HepG2 (cell line): ENCODE measurements around the gene S100A6. TPM values are rescaled to one million over a fixed set of nuclear protein-coding genes. Genes with fewer than 3 reads are reported as not detected.
A peak's percentile ranks its signal among the peaks of the same experiment; 100 is the strongest.

Experiments used
- ATAC-seq: fragments of 200-7000 bp; cut with Tn5 transposase; 3 replicates; pipeline ENCODE4 v1.9.1; 2020; ENCODE audit warnings: mild to moderate bottlenecking, moderate library complexity
- BruUV-seq: library from RNA; stranded (reverse); fragments of 400-500 nt; replicated peaks from 2 replicates; lab custom pipeline; 2021; lab: Mats Ljungman, UMichigan
- CTCF ChIA-PET: fragments of 300-600 bp; formaldehyde crosslinking; extraction: SDS; loops from one replicate; lab custom pipeline; 2021; ENCODE audit warnings: low total read pairs, inconsistent platforms, low intra/inter-chr PET ratio; lab: Yijun Ruan, JAX
- POLR2A ChIA-PET: fragments of 350-600 bp; sonication (Branson Sonifier 250); formaldehyde crosslinking; loops from one replicate; lab custom pipeline; 2020; ENCODE audit warnings: antibody characterized with exemption, inconsistent platforms; lab: Yijun Ruan, JAX
- DNase-seq: peaks from one replicate; pipeline ENCODE4 v3.0.0-alpha.2; 2015; ENCODE audit warnings: low spot score
- FAIRE-seq: peaks from 3 replicates; lab custom pipeline; 2011; peaks lifted over from hg19 to GRCh38; lab: Jason Lieb, UNC
- H2AFZ ChIP-seq: one replicate; pipeline ENCODE4 v1.6.1; 2011; ENCODE audit warnings: low read length, inconsistent platforms
- H3K27ac ChIP-seq: fragments of 300-600 bp; 3 replicates; pipeline ENCODE4 v1.8.0; 2011; ENCODE audit warnings: mixed run types, mild to moderate bottlenecking, mixed read lengths, low read length, inconsistent platforms; ENCODE audit not compliant: insufficient read depth; ENCODE audit errors: extremely low read length
- H3K27me3 ChIP-seq, 2 experiments: fragments of 200-600 bp in 1 of 2; 2 replicates in 1 of 2; 3 replicates in 1 of 2; pipeline versions ENCODE4 v1.6.0 to v1.8.0; 2011; ENCODE audit warnings: low read length in 2 of 2, mild to moderate bottlenecking in 2 of 2, moderate library complexity in 2 of 2, inconsistent platforms in 1 of 2; ENCODE audit not compliant: insufficient read depth in 2 of 2, control insufficient read depth in 1 of 2
- H3K36me3 ChIP-seq, 2 experiments: fragments of 200-600 bp in 1 of 2; replicated peaks in 1 of 2; 2 replicates in 1 of 2; 3 replicates in 1 of 2; pipeline versions ENCODE4 v1.5.1 to v1.8.0; 2011; ENCODE audit warnings: low read length in 2 of 2, inconsistent platforms in 1 of 2; ENCODE audit not compliant: insufficient read depth in 2 of 2, control insufficient read depth in 1 of 2
- H3K4me1 ChIP-seq: 2 replicates; pipeline ENCODE4 v1.5.1; 2012; ENCODE audit warnings: low read length, inconsistent platforms; ENCODE audit not compliant: insufficient read depth
- H3K4me2 ChIP-seq: 2 replicates; pipeline ENCODE4 v1.6.0; 2011; ENCODE audit warnings: low read depth, low read length, inconsistent platforms
- H3K4me3 ChIP-seq, 3 experiments: fragments of 200-600 bp in 1 of 3; sonication (generic), shearing (Covaris generic) in 1 of 3; replicated peaks in 1 of 3; 2 replicates each; pipeline ENCODE4 v1.5.1; 2011 to 2016; ENCODE audit warnings: low read length in 3 of 3, inconsistent platforms in 2 of 3, low read depth in 2 of 3, mild to moderate bottlenecking in 2 of 3, control low read depth in 1 of 3, mixed read lengths in 1 of 3; ENCODE audit not compliant: insufficient read depth in 1 of 3
- H3K79me2 ChIP-seq: one replicate; pipeline ENCODE4 v1.6.1; 2011; ENCODE audit warnings: low read length, inconsistent platforms; ENCODE audit not compliant: insufficient read depth
- H3K9ac ChIP-seq: 2 replicates; pipeline ENCODE4 v1.6.0; 2011; ENCODE audit warnings: mild to moderate bottlenecking, low read depth, low read length, inconsistent platforms; ENCODE audit not compliant: insufficient read depth
- H3K9me3 ChIP-seq: 2 replicates; pipeline ENCODE4 v1.5.1; 2012; ENCODE audit warnings: mild to moderate bottlenecking, low read length
- H4K20me1 ChIP-seq: 2 replicates; pipeline ENCODE4 v1.6.0; 2011; ENCODE audit warnings: inconsistent platforms, mild to moderate bottlenecking, low read length, moderate library complexity; ENCODE audit not compliant: insufficient read depth
- CSRNP1 ChIP-seq: sonication (generic); formaldehyde crosslinking; IDR thresholded peaks from 2 replicates; pipeline ENCODE4 v1.8.1; 2023; ENCODE audit warnings: mild to moderate bottlenecking, missing genetic modification reagents
- HMGXB4 ChIP-seq, 2 experiments: sonication (generic) in 1 of 2; formaldehyde crosslinking in 1 of 2; IDR thresholded peaks; 2 replicates each; pipeline versions ENCODE4 v1.4.0 to v1.6.1; 2018 to 2020; ENCODE audit warnings: missing genetic modification reagents in 2 of 2, borderline replicate concordance in 1 of 2, low read depth in 1 of 2, mild to moderate bottlenecking in 1 of 2, missing biosample characterization in 1 of 2
- PCBP1 ChIP-seq: fragments of 200-400 bp; formaldehyde crosslinking; IDR thresholded peaks from 2 replicates; pipeline ENCODE4 v1.6.1; 2017; ENCODE audit warnings: mild to moderate bottlenecking, low read depth, low read length, borderline replicate concordance
- RAD21 ChIP-seq: fragments of 450-650 bp; formaldehyde crosslinking; IDR thresholded peaks from 2 replicates; pipeline ENCODE4 v1.5.0; 2020; ENCODE audit warnings: mild to moderate bottlenecking
- STAG1 ChIP-seq: sonication (generic); formaldehyde crosslinking; IDR thresholded peaks from 2 replicates; pipeline ENCODE4 v1.4.0; 2020; ENCODE audit warnings: missing genetic modification reagents
- ZC3H13 ChIP-seq: sonication (generic); formaldehyde crosslinking; IDR thresholded peaks from 2 replicates; pipeline ENCODE4 v1.8.1; 2023; ENCODE audit warnings: mild to moderate bottlenecking, missing genetic modification reagents, moderate library complexity
- ZNF44 ChIP-seq: sonication (generic); formaldehyde crosslinking; IDR thresholded peaks from 2 replicates; pipeline ENCODE4 v1.5.1; 2020; ENCODE audit warnings: mild to moderate bottlenecking, missing genetic modification reagents
- ZNF501 ChIP-seq: sonication (generic); formaldehyde crosslinking; IDR thresholded peaks from 2 replicates; pipeline ENCODE4 v1.5.1; 2020; ENCODE audit warnings: mild to moderate bottlenecking, moderate library complexity, missing genetic modification reagents
- ZNF687 ChIP-seq: sonication (generic); formaldehyde crosslinking; IDR thresholded peaks from 2 replicates; pipeline ENCODE4 v1.5.1; 2020; ENCODE audit warnings: mild to moderate bottlenecking, missing genetic modification reagents, moderate library complexity
- ZNF768 ChIP-seq: sonication (generic); formaldehyde crosslinking; IDR thresholded peaks from 2 replicates; pipeline ENCODE4 v1.4.0; 2020; ENCODE audit warnings: missing genetic modification reagents
- ZNF772 ChIP-seq: sonication (generic); formaldehyde crosslinking; IDR thresholded peaks from 2 replicates; pipeline ENCODE4 v1.5.0; 2020; ENCODE audit warnings: mild to moderate bottlenecking, missing genetic modification reagents
- WGBS: methylation state at CpG from one replicate; pipeline ENCODE4 v1.1.6; 2017; ENCODE audit warnings: low lambda C conversion rate; 5-methylcytosine and 5-hydroxymethylcytosine counted together
- in situ Hi-C: cut with HindIII; loops from 2 replicates; pipeline ENCODE4 v1.10.0; 2017; ENCODE audit warnings: low pct_unique_long_range_greater_than_20kb; ENCODE audit not compliant: extremely low pct_ligation_motif_present
- intact Hi-C: fragments of 100-400 bp; cut with micrococcal nuclease; formaldehyde crosslinking; loops from one replicate; pipeline ENCODE4 v1.10.0; 2022; ENCODE audit not compliant: unreplicated experiment
- polyA plus RNA-seq, 8 experiments: library from polyadenylated mRNA; depleted of rRNA in 3 of 8; stranded (reverse) in 7 of 8; unstranded in 1 of 8; fragments of >200 nt; fragmentation: Illumina TruSeq in 4 of 8; extraction: Trizol in 4 of 8; gene quantifications; 2 replicates each; pipeline versions ENCODE4 v1.2.1 to v1.2.3, GENCODE V29; 2011 to 2016; ENCODE audit warnings: low read depth in 4 of 8, missing spikeins in 1 of 8, mixed read lengths in 1 of 8; ENCODE audit not compliant: insufficient read depth in 1 of 8
- total RNA-seq, 5 experiments: library from RNA; depleted of rRNA; stranded (reverse); fragments of >200 nt; fragmentation: Illumina TruSeq; extraction: Trizol; gene quantifications; 2 replicates each; pipeline ENCODE4 v1.2.3, GENCODE V29; 2016; ENCODE audit warnings: low read depth in 1 of 5

Gene S100A6
- total and polyA plus RNA-seq, 2 of the 13 experiments (the other 11 are each of a cell fraction or from before 2014, with no cell fraction given), result 72.9 to 85.0 TPM

- H3K27me3 ChIP-seq, result no peaks in the 10 kb centered on the region; a peak in 2 of 5 replicates
- ChIA-PET CTCF (interaction anchor here (0.6 to 4.2 kb wide), 5 partner anchors 23 to 158 kb away, joined by 3 to 63 read pairs (median 6); partner anchors contain the start of genes S100A1 and S100A13), POLR2A (no interaction called here)
- no peak overlapping the region for H3K4me2 ChIP-seq
- no peak for FAIRE-seq
- H3K79me2 ChIP-seq, result no peaks in the 10 kb centered on the region
- in situ Hi-C loops (loop anchor here (5.0 to 10.0 kb wide), 4 partner anchors 57 to 265 kb away; partner anchors contain the start of genes S100A1, S100A13, S100A2 and SLC27A3), intact Hi-C loops (loop anchor here (5.0 to 10.0 kb wide), 2 partner anchors 117 to 235 kb away; partner anchors contain the start of genes S100A1 and S100A13)
- no peak overlapping the region for H3K27ac ChIP-seq
- no peak overlapping the region for H3K4me3 ChIP-seq
- DNase-seq, result peak; percentile 37
- BruUV-seq, result no TSS peak
- ATAC-seq, result peak; percentile 55
- 23% methylated on average over 4 of the region's 4 CpGs for WGBS
- H4K20me1 ChIP-seq, result no peaks in the 10 kb centered on the region
- no peak overlapping the region for H3K9ac ChIP-seq
- H3K9me3 ChIP-seq, result no peaks in the 10 kb centered on the region
- no peak overlapping the region for H2AFZ ChIP-seq
- no peaks in the 10 kb centered on the region for H3K36me3 ChIP-seq
- peaks cover 36% of the 10 kb centered on the region for H3K4me1 ChIP-seq
- TF ChIP-seq ZNF687 (CRISPR knock-in tag) (no peak), ZNF772 (no peak), STAG1 (peak; percentile 84), ZC3H13 (no peak), CSRNP1 (no peak), PCBP1 (no peak), HMGXB4 (CRISPR knock-in tag; IDR thresholded peaks at IDR 0.05; ENCODE audit: borderline replicate concordance in 1 of 2, low read depth in 1 of 2) (peak; percentile 24 to 32; a peak in 1 of 4 replicates), RAD21 (peak; percentile 52; the same call in 1 of the 2 replicates), ZNF768 (CRISPR knock-in tag) (no peak), ZNF501 (CRISPR knock-in tag) (no peak), ZNF44 (CRISPR knock-in tag) (no peak)
These were observed 25.9 kb downstream of the S100A6 start for GRCh38 chr1:153509729-153510354.
